ENCODE measurements around the gene BATF3.
"Not testable (repeated sequence)": the region's sequence is repeated elsewhere in the genome, so short reads cannot be mapped to it uniquely, and the experiment has no call there.

The BATF3 gene

DNA sequence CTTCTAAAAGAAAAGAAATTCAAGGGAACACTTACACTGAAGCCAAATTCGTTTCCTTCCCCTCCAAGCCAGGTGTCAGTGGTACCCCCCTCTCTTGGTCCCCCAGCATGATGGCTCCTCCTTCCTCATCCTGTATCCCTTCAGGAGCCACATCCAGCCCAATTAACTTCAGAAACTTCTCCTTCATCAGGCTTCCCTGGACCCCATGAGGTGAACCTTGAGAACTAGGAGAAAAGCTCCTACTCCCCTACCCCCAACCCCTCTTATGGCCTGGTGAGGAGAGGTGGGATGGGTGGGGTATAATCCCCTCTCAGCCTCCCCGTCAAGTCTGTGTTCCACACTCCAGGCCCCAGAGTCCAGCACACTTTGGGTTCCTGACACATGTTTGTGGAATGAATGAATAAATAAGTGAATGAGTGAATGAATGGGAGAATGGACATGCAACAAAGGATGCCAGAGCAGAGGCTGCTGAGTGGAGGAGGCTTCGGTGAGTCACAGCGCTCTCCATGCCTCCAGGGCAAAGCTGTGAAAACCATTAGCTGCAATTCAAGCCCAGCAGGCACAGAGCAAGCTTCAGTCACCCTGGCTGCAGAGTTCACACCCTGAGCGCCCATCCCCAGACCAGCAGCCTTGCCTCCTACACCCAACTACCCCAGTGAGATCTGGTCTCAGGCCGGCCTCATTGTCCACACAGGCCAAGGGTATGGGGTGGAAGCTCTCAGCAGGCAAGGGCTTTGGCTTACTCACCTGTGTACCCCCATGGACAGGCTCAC is 43.8 kb downstream of the BATF3 start:
- no peak for DNase-seq

DNA sequence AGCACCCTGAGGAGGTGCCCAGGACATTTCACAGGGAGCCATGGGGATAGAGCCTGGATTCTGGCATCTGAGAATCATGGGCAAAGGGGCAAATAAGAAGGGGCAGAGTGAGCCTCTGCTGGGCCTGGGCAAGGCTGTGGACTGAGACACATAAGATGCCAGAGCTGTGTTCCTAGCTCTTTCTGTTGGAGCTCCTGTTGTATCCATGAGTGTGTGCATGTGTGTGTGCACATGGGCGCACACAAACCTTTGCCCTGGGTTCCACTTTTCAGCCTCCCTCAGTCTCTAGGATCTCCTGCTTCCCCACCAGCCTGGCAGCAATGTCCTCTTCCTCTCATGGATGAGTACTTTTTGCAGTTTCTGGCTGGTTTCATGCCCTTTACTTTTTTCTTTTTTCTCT is 47.0 kb downstream of the BATF3 start:
- DNase-seq: no peak

DNA sequence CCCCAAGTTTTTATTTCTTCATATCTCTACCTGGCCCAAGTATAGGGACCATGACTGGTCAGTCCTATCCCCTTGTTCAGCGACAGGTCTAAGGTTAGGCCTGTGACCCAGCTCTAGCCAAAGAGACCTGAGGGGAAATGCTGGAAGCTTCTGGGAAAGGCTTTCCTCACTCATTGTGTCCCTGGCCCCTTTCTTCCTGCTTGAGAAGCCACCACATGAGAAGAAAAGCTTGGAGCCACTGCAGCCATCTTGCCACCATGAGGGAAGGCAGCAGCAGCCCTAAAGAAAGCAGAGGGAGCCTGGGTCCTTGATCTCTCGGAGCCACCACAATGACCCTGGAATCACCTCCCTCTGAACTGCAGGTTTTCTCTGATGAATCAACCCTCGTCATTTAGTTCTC is 47.7 kb downstream of the BATF3 start:
- no peak for DNase-seq

- no peak for DNase-seq
These were observed 48.1 kb downstream of the BATF3 start for GRCh38 chr1:212651521-212651920.

- DNase-seq: no peak
These were observed 49.4 kb downstream of the BATF3 start for GRCh38 chr1:212650228-212650627.

GRCh38 chr1:212649020-212649419 is 50.6 kb downstream of the BATF3 start:
- DNase-seq: no peak

DNA sequence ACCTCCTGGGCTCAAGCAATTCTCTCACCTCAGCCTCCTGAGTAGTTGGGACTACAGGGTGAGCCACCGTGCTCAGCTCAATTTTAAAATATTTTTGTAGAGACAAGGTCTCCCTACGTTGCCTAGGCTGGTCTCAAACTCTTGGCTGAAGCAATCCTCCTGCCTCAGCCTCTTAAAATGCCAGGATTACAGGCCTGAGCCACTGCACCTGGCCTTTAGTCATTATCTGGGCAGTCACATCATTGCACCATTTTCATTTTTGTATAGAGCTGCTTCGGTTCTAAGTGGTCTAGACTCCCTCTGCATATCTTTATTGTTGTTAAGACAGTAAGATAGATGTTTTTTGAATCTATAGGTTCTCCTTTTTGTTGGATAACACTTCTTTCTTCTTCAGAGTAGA is 51.2 kb downstream of the BATF3 start:
- DNase-seq: no peak

DNA sequence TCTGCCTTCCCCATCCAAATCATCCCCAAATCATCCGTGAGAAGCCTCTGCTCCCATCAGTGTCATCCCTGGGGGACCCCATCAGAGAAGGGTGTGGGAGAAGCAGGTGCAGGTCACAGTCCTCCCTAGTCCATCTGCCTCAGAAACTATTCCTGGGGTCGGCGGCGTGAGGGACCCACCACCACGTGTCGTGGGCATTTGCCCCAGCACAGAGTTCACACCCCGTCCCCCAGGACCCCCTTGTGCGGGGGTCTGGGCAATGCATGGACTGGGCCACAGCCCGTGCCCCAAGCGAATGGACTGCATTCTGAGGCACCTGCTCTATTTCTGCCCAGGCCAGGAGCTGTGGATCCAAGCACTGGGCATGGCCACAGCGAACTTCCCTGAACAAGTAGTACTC is 52.6 kb downstream of the BATF3 start:
- DNase-seq: no peak

DNA sequence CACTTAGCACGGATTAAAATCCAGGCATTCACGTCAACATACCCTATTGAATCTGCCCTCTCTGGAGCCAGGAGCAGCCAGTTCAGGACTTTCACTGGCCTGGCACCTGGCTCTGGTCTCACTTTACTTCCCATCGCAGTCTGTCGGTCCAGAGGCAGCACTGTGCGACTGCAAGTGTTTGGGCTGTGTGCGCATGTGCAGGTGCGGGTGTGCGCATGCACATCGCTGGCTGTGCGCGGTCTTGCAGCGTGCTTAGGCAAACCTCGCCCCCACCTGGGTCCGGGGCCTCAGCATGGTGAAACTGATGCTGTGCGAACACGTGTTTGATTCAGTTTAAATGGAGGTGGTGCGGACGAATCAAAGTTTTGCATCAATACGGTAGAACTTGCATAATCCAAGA is 53.1 kb downstream of the BATF3 start:
- DNase-seq: no peak

GRCh38 chr1:212645546-212646543 is 53.8 kb downstream of the BATF3 start:
- DNase-seq: no peak

DNA sequence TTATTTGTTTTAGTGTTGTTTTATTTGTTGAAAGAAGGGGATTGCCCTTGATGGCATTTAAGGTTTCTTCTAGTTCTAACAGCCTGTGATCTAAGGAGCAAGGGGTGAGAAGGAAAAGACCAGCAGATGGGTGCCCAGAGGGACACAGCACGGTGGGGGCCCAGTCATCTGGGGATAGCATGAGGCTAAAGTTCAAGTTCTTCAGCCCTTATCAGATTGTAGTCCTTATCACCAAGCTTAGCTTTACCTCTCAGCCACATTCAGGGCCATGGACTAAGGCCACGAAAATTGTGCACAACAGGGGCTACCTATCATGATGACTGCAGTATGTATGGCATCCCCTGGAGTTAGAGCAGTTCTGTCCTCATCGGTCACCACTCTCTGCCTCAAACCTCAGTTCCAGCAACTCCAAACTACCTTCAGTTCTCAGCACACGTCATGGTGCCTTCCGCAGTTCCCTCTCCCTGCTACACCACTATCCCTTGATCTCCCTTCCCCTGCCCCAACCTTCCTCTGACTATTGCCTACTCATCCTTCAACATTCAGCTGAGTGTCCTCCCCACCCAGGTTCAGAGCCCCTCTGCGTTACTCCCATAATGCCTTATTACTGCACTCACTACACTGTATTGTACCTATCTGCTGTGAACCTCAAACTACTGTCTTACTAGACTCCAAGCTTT is 54.6 kb downstream of the BATF3 start:
- no peak for DNase-seq

DNA sequence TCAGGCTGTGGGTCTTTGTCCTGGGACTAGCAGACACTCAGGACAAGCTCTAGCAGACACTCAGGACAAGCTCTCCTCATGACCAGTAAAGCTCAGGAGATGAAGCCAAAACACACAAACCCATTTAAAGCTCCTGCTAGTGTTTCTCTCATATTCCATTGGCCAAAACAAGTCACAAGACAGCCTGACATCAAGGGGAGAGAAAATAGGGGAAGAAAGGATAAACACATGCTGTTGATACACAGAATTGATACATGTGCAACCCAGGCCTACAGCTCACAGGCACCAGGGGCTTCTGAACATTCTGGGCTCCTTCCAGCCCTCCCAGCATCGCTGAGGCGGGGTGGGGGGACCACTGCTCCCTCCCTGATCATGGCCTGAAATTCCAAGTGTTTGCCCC is 55.8 kb downstream of the BATF3 start:
- DNase-seq: no peak

DNA sequence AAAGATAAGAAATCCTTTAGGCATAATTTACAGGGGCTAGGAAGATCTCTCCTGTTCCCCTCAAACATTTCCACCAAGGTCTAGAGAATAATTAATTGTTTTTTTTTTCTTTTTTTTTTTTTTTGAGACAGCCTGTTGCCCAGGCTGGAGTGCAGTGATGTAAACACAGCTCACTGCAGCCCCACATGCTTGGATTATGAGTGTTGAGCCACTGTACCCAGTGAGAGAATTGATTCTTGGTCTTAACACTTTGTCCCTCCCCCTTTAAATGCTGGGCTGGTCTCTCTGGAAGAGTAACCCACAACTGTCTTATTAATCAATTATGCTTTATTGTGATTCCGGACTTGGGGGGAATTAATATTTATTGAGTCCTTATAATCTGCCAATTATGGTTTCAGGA is 57.7 kb downstream of the BATF3 start:
- no peak for DNase-seq

GRCh38 chr1:212640223-212640878 is 59.3 kb downstream of the BATF3 start:
- no peak for DNase-seq

DNA sequence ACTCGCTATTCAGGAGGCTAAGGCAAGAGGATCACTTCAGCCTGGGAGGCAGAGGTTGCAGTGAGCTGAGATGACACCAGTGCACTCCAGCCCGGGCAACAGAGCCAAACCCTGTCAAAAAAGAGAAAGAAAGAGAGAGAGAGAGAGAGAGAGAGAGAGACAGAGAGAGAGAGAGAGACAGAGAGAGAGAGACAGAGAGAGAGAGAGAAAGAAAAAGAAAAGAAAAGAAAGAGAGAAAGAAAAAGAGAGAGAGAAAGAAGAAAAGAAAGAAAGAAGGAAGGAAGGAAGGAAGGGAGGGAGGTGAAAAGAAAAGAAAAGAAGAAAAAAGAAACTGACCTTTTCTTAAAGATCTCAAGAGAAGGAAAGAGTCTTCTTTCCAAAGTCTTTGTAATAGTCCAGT is 60.1 kb downstream of the BATF3 start:
- not testable (repeated sequence) for DNase-seq

DNA sequence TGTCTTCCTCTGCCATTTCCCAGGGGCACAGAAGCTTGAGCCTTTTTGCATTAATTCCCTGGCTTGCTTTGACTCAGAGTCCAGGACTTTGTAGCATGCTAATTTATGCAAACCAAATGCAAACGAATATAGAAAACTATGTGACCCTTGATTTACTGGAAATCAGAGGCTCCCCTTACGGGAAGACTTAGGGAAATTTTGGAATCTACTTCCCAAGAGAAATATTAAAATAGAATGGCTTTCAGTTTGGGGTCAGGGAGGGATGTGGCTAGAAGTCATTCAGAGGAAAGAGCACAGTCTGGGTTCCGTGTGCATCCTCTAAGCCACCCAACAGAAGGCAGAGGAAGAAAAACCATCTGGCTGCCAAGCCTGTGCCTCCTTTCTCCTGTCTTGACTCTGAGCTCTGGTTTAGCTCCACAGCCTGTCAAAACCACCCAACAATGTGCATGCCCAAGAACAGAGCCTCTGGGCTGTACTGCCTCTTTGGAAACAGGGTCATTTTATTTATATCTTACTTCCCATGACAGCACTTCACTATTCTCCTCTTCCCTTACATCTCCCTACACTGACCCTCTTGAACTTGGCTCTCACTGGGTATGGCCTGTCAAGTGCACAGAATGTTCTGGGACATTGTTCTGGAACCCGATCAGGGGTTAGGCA is 61.0 kb downstream of the BATF3 start:
- no peak for DNase-seq

- DNase-seq: no peak
These were observed 61.7 kb downstream of the BATF3 start for GRCh38 chr1:212637902-212638301.
